Activated CD4-positive, alpha-beta T cell treated with anti-CD3 and anti-CD28 coated beads, Interleukin-2, amount 50 U/mL, for 4 hours (primary cell): ENCODE measurements around the gene FBXL17.

Source experiments
- DNase-seq, 2 experiments: peaks; one replicate each; pipeline ENCODE4 v3.0.0-alpha.2; 2020

Gene FBXL17

GRCh38 chr5:107835096-107835495 lies 546.8 kb downstream of the FBXL17 start:
- DNase-seq: no peak

- DNase-seq: no peak
Observed at GRCh38 chr5:107832746-107833145, 549.2 kb downstream of the FBXL17 start.

GRCh38 chr5:107831612-107832395 lies 550.1 kb downstream of the FBXL17 start:
- no peak for DNase-seq

DNA sequence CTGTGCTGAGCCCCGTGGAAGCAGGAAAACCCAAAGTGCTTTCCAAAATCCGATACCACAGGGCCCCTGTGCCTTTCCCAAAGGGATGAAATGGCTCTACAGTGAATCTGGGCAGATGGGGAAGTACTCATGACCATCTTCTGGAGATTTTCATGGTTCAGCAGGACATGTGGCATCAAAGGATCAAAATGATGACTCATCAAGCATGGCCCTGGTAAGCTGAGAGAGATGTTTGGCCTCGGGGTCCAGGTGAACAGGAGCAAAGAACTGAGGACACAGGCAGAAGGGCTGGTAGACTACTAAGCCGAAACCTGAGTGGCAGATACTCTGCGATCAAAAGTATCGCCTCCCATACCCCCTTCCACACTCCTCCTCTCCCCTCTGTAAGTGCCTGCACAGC lies 551.1 kb downstream of the FBXL17 start:
- no peak for DNase-seq

GRCh38 chr5:107826311-107827000 lies 555.4 kb downstream of the FBXL17 start:
- DNase-seq: no peak

DNA sequence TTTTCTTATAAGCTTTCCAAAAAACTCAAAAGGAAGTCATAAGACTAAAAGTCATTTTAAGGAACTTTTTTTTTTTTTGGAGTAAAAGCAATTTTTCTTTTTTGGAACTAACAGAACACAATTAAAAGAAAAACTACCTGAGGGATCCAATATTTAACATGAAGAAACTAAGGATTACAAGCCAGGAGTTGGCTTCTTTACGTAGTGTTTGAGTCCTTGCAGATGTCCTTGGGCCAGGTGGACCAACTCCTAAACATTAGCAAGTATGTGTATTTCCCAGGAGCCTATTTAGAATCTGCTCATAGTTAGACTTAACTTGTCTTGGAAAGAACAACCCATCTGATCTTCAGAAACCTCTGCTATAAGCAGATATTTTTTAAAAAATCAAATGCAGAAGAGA lies 557.1 kb downstream of the FBXL17 start:
- no peak for DNase-seq

- DNase-seq: no peak
Observed at GRCh38 chr5:107821288-107821687, 560.6 kb downstream of the FBXL17 start.

- DNase-seq: no peak
Observed at GRCh38 chr5:107820429-107820828, 561.5 kb downstream of the FBXL17 start.

DNA sequence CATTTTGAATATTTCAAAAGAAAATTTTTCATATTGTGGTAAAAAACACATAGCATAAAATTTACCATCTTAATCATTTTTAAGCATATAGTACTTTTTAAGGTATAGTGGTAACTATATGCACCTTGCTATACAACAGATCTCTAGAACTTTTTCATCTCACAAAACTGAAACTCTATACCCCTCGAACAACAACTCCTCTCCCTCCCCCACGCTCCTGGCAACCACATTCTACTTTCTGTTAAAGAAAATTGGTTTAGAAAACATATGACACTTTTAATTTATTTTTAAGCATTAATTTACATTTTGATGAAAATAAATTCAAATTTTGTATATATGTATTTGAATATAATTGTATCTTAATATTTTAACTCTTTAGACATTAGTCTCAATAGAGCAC lies 563.9 kb downstream of the FBXL17 start:
- no peak for DNase-seq

- DNase-seq: no peak
Observed at GRCh38 chr5:107817436-107817835, 564.5 kb downstream of the FBXL17 start.

DNA sequence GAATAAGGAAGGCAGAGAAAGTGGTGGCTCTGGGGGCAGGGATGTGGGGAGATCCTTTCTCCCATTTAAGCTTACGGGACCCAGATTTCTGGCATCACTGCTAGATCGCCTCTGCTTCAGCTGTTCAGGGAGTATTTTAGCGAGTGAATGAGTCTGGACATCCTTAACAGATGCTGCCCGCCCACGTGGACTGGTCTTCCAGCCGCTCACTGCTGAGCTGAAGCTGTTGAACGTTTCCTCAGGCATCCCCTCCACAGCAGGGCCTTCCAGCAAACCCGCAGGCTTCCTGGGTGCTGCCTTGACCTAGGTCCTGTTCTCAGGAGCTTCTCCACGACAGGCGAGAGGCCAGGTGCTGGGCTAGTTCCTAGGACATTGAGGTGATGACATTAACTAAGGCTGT lies 566.8 kb downstream of the FBXL17 start:
- no peak for DNase-seq

DNA sequence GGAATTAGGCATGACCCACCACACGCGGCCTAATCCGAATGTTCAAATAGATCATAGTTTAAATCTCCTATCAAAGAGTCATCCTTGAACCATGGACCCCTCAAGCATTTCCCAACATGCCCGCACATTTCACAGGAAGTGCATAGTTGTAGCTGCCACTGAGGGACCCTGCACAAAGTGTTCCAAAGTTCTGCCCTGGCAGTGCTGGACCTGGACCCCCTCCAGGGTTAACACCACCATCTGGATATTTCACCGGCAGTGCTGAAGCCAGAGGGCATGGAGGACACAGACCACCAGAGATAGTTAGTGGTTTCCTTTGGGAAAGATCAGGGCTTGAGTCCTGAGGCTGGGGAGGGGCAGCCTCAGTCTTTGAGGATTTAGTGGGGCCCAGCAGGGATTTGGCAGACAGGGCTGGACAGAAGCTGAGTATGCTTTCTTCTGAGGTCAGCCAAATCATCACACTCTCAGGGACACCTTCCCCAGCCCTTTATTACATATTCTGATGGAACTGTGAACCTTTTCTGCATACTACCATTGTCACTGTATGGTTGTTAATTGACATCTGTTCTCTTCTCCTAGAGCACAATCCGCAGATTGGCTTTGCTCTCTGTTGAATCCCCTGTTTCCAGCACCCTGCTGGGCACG lies 567.6 kb downstream of the FBXL17 start:
- DNase-seq: no peak

- DNase-seq: no peak
Observed at GRCh38 chr5:107813559-107813958, 568.3 kb downstream of the FBXL17 start.

GRCh38 chr5:107812570-107813141 lies 569.2 kb downstream of the FBXL17 start:
- DNase-seq: no peak

GRCh38 chr5:107809201-107810034 lies 572.5 kb downstream of the FBXL17 start:
- no peak for DNase-seq
